Activated effector memory CD4-positive, alpha-beta T cell treated with anti-CD3 and anti-CD28 coated beads, Interleukin-2, amount 50 U/mL, for 16 hours (primary cell): ENCODE data around the gene TRIO.

Source experiments
- DNase-seq: peaks from one replicate; pipeline ENCODE4 v3.0.0-alpha.2; 2020

The TRIO gene

GRCh38 chr5:14501353-14502293, 358.5 kb downstream of the TRIO start:
- no peak for DNase-seq

GRCh38 chr5:14502294-14502690, 359.1 kb downstream of the TRIO start:
- DNase-seq = no peak

- DNase-seq = no peak
These were observed 360.0 kb downstream of the TRIO start for GRCh38 chr5:14503017-14503680.

GRCh38 chr5:14503681-14504331, 360.7 kb downstream of the TRIO start:
- DNase-seq = no peak

GRCh38 chr5:14504332-14504727, 361.2 kb downstream of the TRIO start:
- DNase-seq = no peak

GRCh38 chr5:14504816-14505215, 361.7 kb downstream of the TRIO start:
- DNase-seq = no peak

- no peak for DNase-seq
These were observed 362.4 kb downstream of the TRIO start for GRCh38 chr5:14505310-14506139.

GRCh38 chr5:14506140-14506538, 363.0 kb downstream of the TRIO start:
- DNase-seq = no peak

GRCh38 chr5:14506661-14507060, 363.5 kb downstream of the TRIO start:
- DNase-seq = no peak

GRCh38 chr5:14507156-14507941, 364.2 kb downstream of the TRIO start:
- no peak for DNase-seq

GRCh38 chr5:14508046-14508445, 364.9 kb downstream of the TRIO start:
- no peak for DNase-seq

- DNase-seq = no peak
These were observed 366.4 kb downstream of the TRIO start for GRCh38 chr5:14509556-14509955.

- DNase-seq = no peak
These were observed 367.1 kb downstream of the TRIO start for GRCh38 chr5:14510156-14510734.

GRCh38 chr5:14510880-14511279, 367.7 kb downstream of the TRIO start:
- no peak for DNase-seq

GRCh38 chr5:14512574-14512973, 369.4 kb downstream of the TRIO start:
- no peak for DNase-seq

GRCh38 chr5:14513266-14513665, 370.1 kb downstream of the TRIO start:
- no peak for DNase-seq

- DNase-seq = no peak
These were observed 373.8 kb downstream of the TRIO start for GRCh38 chr5:14516901-14517300.

GRCh38 chr5:14518638-14519037, 375.5 kb downstream of the TRIO start:
- DNase-seq = no peak

GRCh38 chr5:14521748-14522147, 378.6 kb downstream of the TRIO start:
- DNase-seq = no peak

- DNase-seq = no peak
These were observed 379.6 kb downstream of the TRIO start for GRCh38 chr5:14522721-14523120.

GRCh38 chr5:14523243-14524034, 380.3 kb downstream of the TRIO start:
- DNase-seq = no peak
